Fibroblast of mammary gland (primary cell): ENCODE results near the gene YPEL2.

Experiments
- DNase-seq: peaks from one replicate; pipeline ENCODE4 v3.0.0-alpha.2; 2010; ENCODE audit warnings: low read depth
- H3K4me3 ChIP-seq: 2 replicates; pipeline ENCODE4 v1.5.1; 2011; ENCODE audit warnings: low read depth, mild to moderate bottlenecking, low read length, moderate library complexity; ENCODE audit not compliant: control insufficient read depth
- CTCF ChIP-seq: conservative IDR thresholded peaks from 2 replicates; pipeline ENCODE4 v1.5.1; 2011; ENCODE audit warnings: low read depth, low read length, inconsistent platforms; ENCODE audit not compliant: control insufficient read depth, insufficient read depth

YPEL2 gene

GRCh38 chr17:59296190-59296589, 35.3 kb upstream of the YPEL2 start:
- no peak for DNase-seq
- no peak for TF ChIP-seq CTCF
- no peak overlapping the region for H3K4me3 ChIP-seq

GRCh38 chr17:59298521-59298920, 32.9 kb upstream of the YPEL2 start:
- TF ChIP-seq CTCF = no peak
- H3K4me3 ChIP-seq = no peak overlapping the region
- DNase-seq = no peak

GRCh38 chr17:59299400-59300092, 31.9 kb upstream of the YPEL2 start:
- DNase-seq = no peak
- no peak for TF ChIP-seq CTCF
- no peak overlapping the region for H3K4me3 ChIP-seq

- no peak for TF ChIP-seq CTCF
- DNase-seq = no peak
- no peak overlapping the region for H3K4me3 ChIP-seq
Measured at GRCh38 chr17:59300941-59301340, 30.5 kb upstream of the YPEL2 start.

- TF ChIP-seq CTCF = no peak
- DNase-seq = no peak
- H3K4me3 ChIP-seq = no peak overlapping the region
Measured at GRCh38 chr17:59304811-59305210, 26.6 kb upstream of the YPEL2 start.

GRCh38 chr17:59310263-59310920, 21.1 kb upstream of the YPEL2 start:
- TF ChIP-seq CTCF = no peak

More at GRCh38 chr17:59310263-59310920, 21.1 kb upstream of the YPEL2 start:
- no peak for DNase-seq
- no peak overlapping the region for H3K4me3 ChIP-seq
